Ovary (tissue), 3 donors: ENCODE results near the gene OPA1.

Source experiments
- CTCF ChIP-seq, 3 donors: fragments of 450-650 bp in 2 of 3; fragments of 200-600 bp in 1 of 3; IDR thresholded peaks; one replicate each; pipeline versions ENCODE4 v1.5.1 to v1.8.0; 2016 to 2022; ENCODE audit warnings: antibody characterized with exemption in 3 of 3, mild to moderate bottlenecking in 1 of 3
- EP300 ChIP-seq: sonication (generic); formaldehyde crosslinking; IDR thresholded peaks from one replicate; pipeline ENCODE4 v1.6.1; 2017; ENCODE audit warnings: antibody characterized with exemption
- POLR2A ChIP-seq: fragments of 450-650 bp; IDR thresholded peaks from one replicate; pipeline ENCODE4 v1.6.1; 2017; ENCODE audit warnings: antibody characterized with exemption, mild to moderate bottlenecking, moderate library complexity
- donor health status: DM: no; HTN: no; CAD: no.

GRCh38 chr3:193552923-193553322, 40.1 kb upstream of the OPA1 start:
- TF ChIP-seq CTCF (IDR thresholded peaks at IDR 0.05) = no peak
- TF ChIP-seq EP300 = no peak
- TF ChIP-seq POLR2A = no peak
